Duodenal mucosa (tissue), 2 donors: ENCODE data around the gene NLK.
"Not testable (repeated sequence)": the region's sequence is repeated elsewhere in the genome, so short reads cannot be mapped to it uniquely, and the experiment has no call there.

Source experiments
- H3K27ac ChIP-seq: one replicate; pipeline ENCODE4 v1.7.0; 2013; ENCODE audit warnings: low read depth, low read length
- H3K27me3 ChIP-seq, 2 donors: one replicate each; pipeline ENCODE4 v1.7.0; 2013; ENCODE audit warnings: low read length in 2 of 2, control low read depth in 1 of 2; ENCODE audit not compliant: insufficient read depth in 2 of 2, control insufficient read depth in 1 of 2
- H3K36me3 ChIP-seq, 2 donors: one replicate each; pipeline ENCODE4 v1.7.0; 2013; ENCODE audit warnings: low read length in 2 of 2, control low read depth in 1 of 2; ENCODE audit not compliant: insufficient read depth in 2 of 2, control insufficient read depth in 1 of 2
- H3K4me1 ChIP-seq, 2 donors: one replicate each; pipeline ENCODE4 v1.7.0; 2013; ENCODE audit warnings: low read length in 2 of 2, control low read depth in 1 of 2; ENCODE audit not compliant: insufficient read depth in 2 of 2, control insufficient read depth in 1 of 2
- H3K4me3 ChIP-seq, 2 donors: one replicate each; pipeline ENCODE4 v1.7.0; 2013; ENCODE audit warnings: low read length in 2 of 2, low read depth in 1 of 2
- H3K9ac ChIP-seq, 2 donors: one replicate each; pipeline ENCODE4 v1.7.0; 2013; ENCODE audit warnings: low read length in 2 of 2, low read depth in 1 of 2
- H3K9me3 ChIP-seq, 2 donors: one replicate each; pipeline ENCODE4 v1.7.0; 2013; ENCODE audit warnings: low read length in 2 of 2, control low read depth in 1 of 2; ENCODE audit not compliant: control insufficient read depth in 1 of 2

NLK gene

GRCh38 chr17:28086519-28086918 lies 44.0 kb downstream of the NLK start:
- H3K27me3 ChIP-seq = no peaks in the 10 kb centered on the region

GRCh38 chr17:28087743-28088142 lies 45.3 kb downstream of the NLK start:
- Histone ChIP-seq H3K9ac (no peak overlapping the region), H3K36me3 (no peaks in the 10 kb centered on the region), H3K27ac (no peak overlapping the region)

More at GRCh38 chr17:28086519-28086918, 44.0 kb downstream of the NLK start:
- no peaks in the 10 kb centered on the region for H3K9me3 ChIP-seq
- H3K27ac ChIP-seq = no peak overlapping the region
- no peak overlapping the region for H3K4me3 ChIP-seq
- no peak overlapping the region for H3K9ac ChIP-seq
- no peaks in the 10 kb centered on the region for H3K36me3 ChIP-seq
- peaks cover 16% of the 10 kb centered on the region in 2 donors for H3K4me1 ChIP-seq

GRCh38 chr17:28090551-28090950 lies 48.1 kb downstream of the NLK start:
- H3K9me3 ChIP-seq = no peaks in the 10 kb centered on the region
- H3K9ac ChIP-seq = no peak overlapping the region
- peaks cover 4 to 6% of the 10 kb centered on the region in 2 donors for H3K4me1 ChIP-seq
- H3K27me3 ChIP-seq = no peaks in the 10 kb centered on the region
- H3K4me3 ChIP-seq = no peak overlapping the region
- H3K27ac ChIP-seq = no peak overlapping the region
- no peaks in the 10 kb centered on the region for H3K36me3 ChIP-seq

More at GRCh38 chr17:28087743-28088142, 45.3 kb downstream of the NLK start:
- peaks cover 8 to 12% of the 10 kb centered on the region in 2 donors for H3K4me1 ChIP-seq
- H3K4me3 ChIP-seq = no peak overlapping the region
- H3K27me3 ChIP-seq = no peaks in the 10 kb centered on the region
- no peaks in the 10 kb centered on the region for H3K9me3 ChIP-seq

- Histone ChIP-seq H3K27me3 (no peaks in the 10 kb centered on the region), H3K4me3 (no peak overlapping the region), H3K9me3 (no peaks in the 10 kb centered on the region), H3K27ac (no peak overlapping the region), H3K9ac (no peak overlapping the region), H3K4me1 (peaks cover 4 to 10% of the 10 kb centered on the region in 2 donors), H3K36me3 (no peaks in the 10 kb centered on the region)
These were observed 49.6 kb downstream of the NLK start for GRCh38 chr17:28092088-28092487.

GRCh38 chr17:28093999-28094716 lies 51.7 kb downstream of the NLK start:
- H3K9me3 ChIP-seq = no peaks in the 10 kb centered on the region
- peaks cover 0 to 20% of the 10 kb centered on the region in 2 donors for H3K4me1 ChIP-seq
- H3K27ac ChIP-seq = no peak overlapping the region
- no peaks in the 10 kb centered on the region for H3K27me3 ChIP-seq
- no peak overlapping the region for H3K9ac ChIP-seq
- H3K36me3 ChIP-seq = no peaks in the 10 kb centered on the region
- no peak overlapping the region for H3K4me3 ChIP-seq

- H3K4me1 ChIP-seq = peaks cover 0 to 24% of the 10 kb centered on the region in 2 donors
- no peak overlapping the region for H3K27ac ChIP-seq
- H3K27me3 ChIP-seq = no peaks in the 10 kb centered on the region
- H3K9me3 ChIP-seq = no peaks in the 10 kb centered on the region
- H3K9ac ChIP-seq = no peak overlapping the region
- no peaks in the 10 kb centered on the region for H3K36me3 ChIP-seq
- H3K4me3 ChIP-seq = no peak overlapping the region
These were observed 54.3 kb downstream of the NLK start for GRCh38 chr17:28096756-28097155.

GRCh38 chr17:28097254-28097653 lies 54.8 kb downstream of the NLK start:
- Histone ChIP-seq H3K27ac (no peak overlapping the region), H3K27me3 (no peaks in the 10 kb centered on the region), H3K9me3 (no peaks in the 10 kb centered on the region), H3K36me3 (no peaks in the 10 kb centered on the region), H3K9ac (no peak overlapping the region), H3K4me3 (no peak overlapping the region), H3K4me1 (peaks cover 0 to 24% of the 10 kb centered on the region in 2 donors)

- Histone ChIP-seq H3K4me1 (peaks cover 0 to 24% of the 10 kb centered on the region in 2 donors), H3K36me3 (no peaks in the 10 kb centered on the region), H3K27ac (no peak overlapping the region), H3K9me3 (no peaks in the 10 kb centered on the region), H3K9ac (no peak overlapping the region), H3K27me3 (no peaks in the 10 kb centered on the region), H3K4me3 (peak overlapping the region in 1 of 2 donors; percentile 13)
These were observed 55.4 kb downstream of the NLK start for GRCh38 chr17:28097901-28098300.

- not testable (repeated sequence) for H3K9ac ChIP-seq
These were observed 56.1 kb downstream of the NLK start for GRCh38 chr17:28098591-28098990.

GRCh38 chr17:28100251-28100650 lies 57.8 kb downstream of the NLK start:
- H3K27me3 ChIP-seq = no peaks in the 10 kb centered on the region
- no peak overlapping the region for H3K9ac ChIP-seq
- H3K36me3 ChIP-seq = no peaks in the 10 kb centered on the region
- no peak overlapping the region for H3K4me3 ChIP-seq
- no peaks in the 10 kb centered on the region for H3K9me3 ChIP-seq
- H3K27ac ChIP-seq = no peak overlapping the region
- H3K4me1 ChIP-seq = peaks cover 0 to 22% of the 10 kb centered on the region in 2 donors

More at GRCh38 chr17:28098591-28098990, 56.1 kb downstream of the NLK start:
- H3K9me3 ChIP-seq, H3K4me3 ChIP-seq, H3K27ac ChIP-seq, H3K27me3 ChIP-seq, H3K36me3 ChIP-seq: not testable (repeated sequence)
- H3K4me1 ChIP-seq = peaks cover 0 to 26% of the 10 kb centered on the region in 2 donors
